Activated CD4-positive, alpha-beta T cell treated with anti-CD3 and anti-CD28 coated beads, Interleukin-2, Interleukin-4, amounts not matched to agents 100 ng/mL and 50 ng/mL, durations not matched to agents 16 hours and 8 hours (primary cell): ENCODE data around the gene EDARADD.
A peak's percentile ranks its signal among the peaks of the same experiment; 100 is the strongest.
"Not testable (repeated sequence)": the region's sequence is repeated elsewhere in the genome, so short reads cannot be mapped to it uniquely, and the experiment has no call there.

Source experiments
- DNase-seq: peaks from one replicate; pipeline ENCODE4 v3.0.0-alpha.2; 2020; ENCODE audit warnings: low spot score

EDARADD gene

GRCh38 chr1:236438614-236439013, 44.5 kb downstream of the EDARADD start:
- no peak for DNase-seq

GRCh38 chr1:236440373-236440772, 46.3 kb downstream of the EDARADD start:
- DNase-seq, result no peak

- DNase-seq, result no peak
Observed at GRCh38 chr1:236450779-236451178, 56.7 kb downstream of the EDARADD start.

GRCh38 chr1:236451796-236452373, 57.8 kb downstream of the EDARADD start:
- DNase-seq, result peak; percentile 60

GRCh38 chr1:236455243-236455642, 61.2 kb downstream of the EDARADD start:
- no peak for DNase-seq

GRCh38 chr1:236457775-236458174, 63.7 kb downstream of the EDARADD start:
- DNase-seq, result peak; percentile 39

- no peak for DNase-seq
Observed at GRCh38 chr1:236458996-236459395, 64.9 kb downstream of the EDARADD start.

GRCh38 chr1:236460103-236460502, 66.0 kb downstream of the EDARADD start:
- DNase-seq, result no peak

GRCh38 chr1:236464197-236464596, 70.1 kb downstream of the EDARADD start:
- not testable (repeated sequence) for DNase-seq

GRCh38 chr1:236465231-236465958, 71.3 kb downstream of the EDARADD start:
- no peak for DNase-seq

- peak; percentile 9 for DNase-seq
Observed at GRCh38 chr1:236465959-236466303, 71.8 kb downstream of the EDARADD start.

- no peak for DNase-seq
Observed at GRCh38 chr1:236467327-236467641, 73.2 kb downstream of the EDARADD start.

GRCh38 chr1:236468625-236469024, 74.5 kb downstream of the EDARADD start:
- DNase-seq, result no peak

- DNase-seq, result no peak
Observed at GRCh38 chr1:236469466-236469865, 75.4 kb downstream of the EDARADD start.

- DNase-seq, result no peak
Observed at GRCh38 chr1:236471096-236471495, 77.0 kb downstream of the EDARADD start.

GRCh38 chr1:236471653-236472052, 77.6 kb downstream of the EDARADD start:
- no peak for DNase-seq

- no peak for DNase-seq
Observed at GRCh38 chr1:236472850-236473788, 79.0 kb downstream of the EDARADD start.

GRCh38 chr1:236476019-236476418, 81.9 kb downstream of the EDARADD start:
- DNase-seq, result no peak

- DNase-seq, result no peak
Observed at GRCh38 chr1:236480758-236481436, 86.8 kb downstream of the EDARADD start.

- DNase-seq, result no peak
Observed at GRCh38 chr1:236484310-236484971, 90.4 kb downstream of the EDARADD start.

GRCh38 chr1:236486356-236487002, 92.4 kb downstream of the EDARADD start:
- no peak for DNase-seq
